Measurements from ENCODE around the gene SLC6A19.

Gene SLC6A19

GRCh38 chr5:1256776-1257175 lies 55.4 kb downstream of the SLC6A19 start:
- Histone ChIP-seq H3K9me3 (ENCODE audit: insufficient read depth, low read length) (no peaks in the 10 kb centered on the region), H3K36me3 (ENCODE audit: low read length) (no peaks in the 10 kb centered on the region), H3K9me2 (replicated peaks; ENCODE audit: insufficient read depth, low read length) (no peaks in the 10 kb centered on the region), H3K27ac (ENCODE audit: low read depth, low read length) (no peak overlapping the region), H2AFZ (ENCODE audit: low read depth, low read length, severe bottlenecking) (no peak overlapping the region), H3F3A (ENCODE audit: insufficient read depth) (no peaks in the 10 kb centered on the region), H3K27me3 (ENCODE audit: low read length) (no peaks in the 10 kb centered on the region), H3K4me3 (ENCODE audit: insufficient read depth, low read length, poor library complexity, severe bottlenecking) (no peak overlapping the region), H3K4me2 (ENCODE audit: low read depth, low read length, poor library complexity, severe bottlenecking) (no peak overlapping the region), H3K9ac (ENCODE audit: low read length) (no peak overlapping the region), H3K79me2 (ENCODE audit: insufficient read depth, low read length) (no peaks in the 10 kb centered on the region), H4K20me1 (ENCODE audit: low read depth, low read length) (no peaks in the 10 kb centered on the region)
- TF ChIP-seq EZH2phosphoT487 (conservative IDR thresholded peaks at IDR 0.05; ENCODE audit: low read length): no peak
- TF ChIP-seq, protein P1, sequence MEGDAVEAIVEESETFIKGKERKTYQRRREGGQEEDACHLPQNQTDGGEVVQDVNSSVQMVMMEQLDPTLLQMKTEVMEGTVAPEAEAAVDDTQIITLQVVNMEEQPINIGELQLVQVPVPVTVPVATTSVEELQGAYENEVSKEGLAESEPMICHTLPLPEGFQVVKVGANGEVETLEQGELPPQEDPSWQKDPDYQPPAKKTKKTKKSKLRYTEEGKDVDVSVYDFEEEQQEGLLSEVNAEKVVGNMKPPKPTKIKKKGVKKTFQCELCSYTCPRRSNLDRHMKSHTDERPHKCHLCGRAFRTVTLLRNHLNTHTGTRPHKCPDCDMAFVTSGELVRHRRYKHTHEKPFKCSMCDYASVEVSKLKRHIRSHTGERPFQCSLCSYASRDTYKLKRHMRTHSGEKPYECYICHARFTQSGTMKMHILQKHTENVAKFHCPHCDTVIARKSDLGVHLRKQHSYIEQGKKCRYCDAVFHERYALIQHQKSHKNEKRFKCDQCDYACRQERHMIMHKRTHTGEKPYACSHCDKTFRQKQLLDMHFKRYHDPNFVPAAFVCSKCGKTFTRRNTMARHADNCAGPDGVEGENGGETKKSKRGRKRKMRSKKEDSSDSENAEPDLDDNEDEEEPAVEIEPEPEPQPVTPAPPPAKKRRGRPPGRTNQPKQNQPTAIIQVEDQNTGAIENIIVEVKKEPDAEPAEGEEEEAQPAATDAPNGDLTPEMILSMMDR (IDR thresholded peaks at IDR 0.05; ENCODE audit: insufficient read depth, low read length, poor library complexity, severe bottlenecking): no peak

DNA sequence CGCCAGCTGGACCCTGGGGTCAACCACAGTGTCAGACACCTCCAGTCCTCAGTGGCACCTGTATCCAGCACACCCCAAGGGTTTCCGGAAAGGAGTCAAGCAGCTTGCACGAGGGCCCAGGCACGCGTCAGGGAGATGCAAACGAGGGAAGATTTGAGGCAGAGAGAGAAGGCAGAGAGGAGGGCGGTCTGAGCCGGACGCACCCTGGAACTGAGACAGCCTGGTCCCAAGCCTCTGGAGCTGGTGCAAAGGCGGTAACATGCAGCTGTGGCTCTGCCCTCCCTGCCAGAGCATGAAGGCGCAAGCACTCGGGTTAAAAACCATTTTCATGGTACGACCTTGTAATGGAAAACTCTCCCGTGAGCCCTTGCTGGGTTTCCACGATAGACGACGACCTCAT lies 56.0 kb downstream of the SLC6A19 start:
- no peak overlapping the region for H3K4me2 ChIP-seq (ENCODE audit: low read depth, low read length, poor library complexity, severe bottlenecking)

DNA sequence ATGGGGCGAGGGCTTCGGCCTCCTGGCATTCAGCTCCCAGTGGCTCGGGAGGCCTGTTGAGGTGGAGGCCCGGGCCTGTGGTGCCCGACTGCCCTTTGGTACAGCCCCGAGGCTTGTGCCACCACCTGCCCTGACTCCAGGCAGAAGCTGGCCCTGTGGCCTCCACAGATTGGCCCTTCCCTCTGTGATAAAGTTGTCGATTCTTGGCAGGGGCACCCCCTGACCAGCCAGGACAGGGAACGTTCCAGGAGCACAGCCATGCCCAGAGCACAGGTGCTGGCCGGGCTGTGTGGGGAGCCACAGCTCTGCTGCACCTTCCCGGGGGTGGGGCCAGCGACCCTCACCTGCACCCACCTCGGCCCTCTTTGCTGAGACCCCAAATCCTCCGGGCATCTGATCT lies 56.4 kb downstream of the SLC6A19 start:
- Histone ChIP-seq H3K9me2 (replicated peaks; ENCODE audit: insufficient read depth, low read length) (no peaks in the 10 kb centered on the region), H3K4me2 (ENCODE audit: low read depth, low read length, poor library complexity, severe bottlenecking) (no peak overlapping the region), H4K20me1 (ENCODE audit: low read depth, low read length) (no peaks in the 10 kb centered on the region), H3K9me3 (ENCODE audit: insufficient read depth, low read length) (no peaks in the 10 kb centered on the region), H3K9ac (ENCODE audit: low read length) (no peak overlapping the region), H3K79me2 (ENCODE audit: insufficient read depth, low read length) (no peaks in the 10 kb centered on the region), H3K36me3 (ENCODE audit: low read length) (no peaks in the 10 kb centered on the region), H3K27ac (ENCODE audit: low read depth, low read length) (no peak overlapping the region), H3F3A (ENCODE audit: insufficient read depth) (no peaks in the 10 kb centered on the region), H2AFZ (ENCODE audit: low read depth, low read length, severe bottlenecking) (no peak overlapping the region), H3K4me3 (ENCODE audit: insufficient read depth, low read length, poor library complexity, severe bottlenecking) (no peak overlapping the region), H3K27me3 (ENCODE audit: low read length) (no peaks in the 10 kb centered on the region)
- TF ChIP-seq, protein P1 (IDR thresholded peaks at IDR 0.05; ENCODE audit: insufficient read depth, low read length, poor library complexity, severe bottlenecking): no peak

More for the DNA sequence above, 56.0 kb downstream of the SLC6A19 start:
- Histone ChIP-seq H3K27ac (ENCODE audit: low read depth, low read length) (no peak overlapping the region), H4K20me1 (ENCODE audit: low read depth, low read length) (no peaks in the 10 kb centered on the region), H3K27me3 (ENCODE audit: low read length) (no peaks in the 10 kb centered on the region), H3K9me2 (replicated peaks; ENCODE audit: insufficient read depth, low read length) (no peaks in the 10 kb centered on the region), H3F3A (ENCODE audit: insufficient read depth) (no peaks in the 10 kb centered on the region), H3K9ac (ENCODE audit: low read length) (no peak overlapping the region), H3K4me3 (ENCODE audit: insufficient read depth, low read length, poor library complexity, severe bottlenecking) (no peak overlapping the region), H3K36me3 (ENCODE audit: low read length) (no peaks in the 10 kb centered on the region), H3K79me2 (ENCODE audit: insufficient read depth, low read length) (no peaks in the 10 kb centered on the region), H2AFZ (ENCODE audit: low read depth, low read length, severe bottlenecking) (no peak overlapping the region), H3K9me3 (ENCODE audit: insufficient read depth, low read length) (no peaks in the 10 kb centered on the region)
- TF ChIP-seq, protein P1 (IDR thresholded peaks at IDR 0.05; ENCODE audit: insufficient read depth, low read length, poor library complexity, severe bottlenecking): no peak
- TF ChIP-seq EZH2phosphoT487 (conservative IDR thresholded peaks at IDR 0.05; ENCODE audit: low read length): no peak

All from SU-DHL-6 (cell line).